HG03060 (cell line): ENCODE results near the gene LYSET.
"Not testable (repeated sequence)": the region's sequence is repeated elsewhere in the genome, so short reads cannot be mapped to it uniquely, and the experiment has no call there.

Experiments
- ATAC-seq: cut with Tn5 transposase; IDR thresholded peaks from one replicate; pipeline ENCODE4 v1.9.1; 2021; ENCODE audit warnings: low read depth, moderate number of reproducible peaks; ENCODE audit not compliant: unreplicated experiment

The LYSET gene

DNA sequence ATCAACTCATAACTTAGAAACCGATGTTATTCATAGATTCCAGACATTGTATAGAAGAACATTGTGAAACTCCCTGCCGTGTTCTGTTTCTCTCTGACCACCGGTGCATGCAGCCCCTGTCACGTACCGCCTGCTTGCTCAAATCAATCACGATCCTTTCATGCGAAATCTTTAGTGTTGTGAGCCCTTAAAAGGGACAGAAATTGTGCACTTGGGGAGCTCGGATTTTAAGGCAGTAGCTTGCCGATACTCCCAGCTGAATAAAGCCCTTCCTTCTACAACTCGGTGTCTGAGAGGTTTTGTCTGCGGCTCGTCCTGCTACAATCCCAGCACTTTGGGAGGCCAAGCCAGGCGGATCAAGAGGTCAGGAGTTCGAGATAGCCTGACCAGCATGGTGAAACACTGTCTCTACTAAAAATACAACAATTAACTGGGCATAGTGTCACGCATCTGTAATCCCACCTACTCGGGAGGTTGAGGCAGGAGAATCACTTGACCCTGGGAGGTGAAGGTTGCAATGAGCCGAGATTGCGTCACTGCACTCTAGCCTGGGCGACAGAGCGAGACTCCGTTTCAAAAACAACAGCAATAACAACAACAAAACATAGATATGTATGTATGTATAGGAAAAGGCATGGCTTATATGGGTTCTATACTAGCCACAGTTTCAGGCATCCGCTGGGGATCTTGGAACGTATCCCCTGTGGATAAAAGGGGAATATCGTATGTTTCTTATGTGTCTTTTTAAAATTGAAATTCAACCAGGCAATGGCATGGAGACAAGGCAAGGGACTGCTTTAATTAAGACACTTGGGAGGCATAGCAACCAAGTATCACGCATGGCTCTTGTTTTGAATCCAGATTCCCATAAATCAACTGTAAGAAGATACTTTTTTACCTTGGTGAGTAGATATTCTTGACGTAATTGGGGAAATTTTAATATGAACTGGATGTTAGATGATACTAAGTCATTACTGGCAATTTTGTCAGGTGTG is 19.5 kb upstream of the LYSET start:
- not testable (repeated sequence) for ATAC-seq

DNA sequence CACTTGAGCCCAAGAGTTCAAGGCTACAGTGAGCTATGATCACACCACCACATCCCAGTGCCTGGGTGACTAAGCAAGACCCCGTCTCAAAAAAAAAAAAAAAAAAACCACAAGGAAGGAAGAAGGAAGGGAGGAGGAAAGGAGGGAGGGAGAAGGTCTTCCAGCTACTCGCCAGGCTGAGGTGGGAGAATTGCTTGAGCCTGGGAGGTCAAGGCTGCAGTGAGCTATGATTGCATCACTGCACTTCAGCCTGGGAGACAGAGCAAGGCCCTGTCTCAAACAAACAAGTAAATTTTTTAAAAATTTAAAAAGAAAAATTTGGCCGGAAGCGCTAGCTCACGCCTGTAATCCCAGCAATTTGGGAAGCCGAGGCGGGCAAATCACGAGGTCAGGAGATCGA is 16.5 kb upstream of the LYSET start:
- ATAC-seq = not testable (repeated sequence)

DNA sequence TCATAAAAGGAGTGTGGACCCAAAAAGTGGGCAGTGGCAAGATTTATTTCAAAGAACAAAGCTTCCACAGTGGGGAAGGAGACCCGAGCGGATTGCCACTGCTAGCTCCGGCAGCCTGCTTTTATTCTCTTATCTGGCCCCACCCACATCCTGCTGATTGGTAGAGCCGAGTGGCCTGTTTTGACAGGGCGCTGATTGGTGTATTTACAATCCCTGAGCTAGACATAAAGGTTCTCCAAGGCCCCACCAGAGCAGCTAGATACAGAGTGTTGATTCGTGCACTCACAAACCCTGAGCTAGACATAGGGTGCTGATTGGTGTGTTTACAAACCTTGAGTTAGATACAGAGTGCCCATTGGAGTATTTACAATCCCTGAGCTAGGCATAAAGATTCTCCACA is 15.5 kb upstream of the LYSET start:
- not testable (repeated sequence) for ATAC-seq

DNA sequence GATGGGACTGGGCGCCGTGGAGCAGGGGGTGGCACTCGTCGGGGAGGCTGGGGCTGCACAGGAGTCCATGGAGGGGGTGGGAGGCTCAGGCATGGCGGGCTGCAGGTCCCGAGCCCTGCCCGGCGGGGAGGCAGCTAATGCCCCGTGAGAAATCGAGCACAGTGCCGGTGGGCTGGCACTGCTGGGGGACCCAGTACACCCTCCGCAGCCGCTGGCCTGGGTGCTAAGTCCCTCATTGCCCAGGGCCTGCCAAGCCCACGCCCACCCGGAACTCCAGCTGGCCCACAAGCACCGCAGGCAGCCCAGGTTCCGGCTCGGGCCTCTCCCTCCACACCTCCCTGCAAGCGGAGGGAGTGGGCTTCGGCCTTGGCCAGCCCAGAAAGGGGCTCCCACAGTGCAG is 15.0 kb upstream of the LYSET start:
- not testable (repeated sequence) for ATAC-seq

DNA sequence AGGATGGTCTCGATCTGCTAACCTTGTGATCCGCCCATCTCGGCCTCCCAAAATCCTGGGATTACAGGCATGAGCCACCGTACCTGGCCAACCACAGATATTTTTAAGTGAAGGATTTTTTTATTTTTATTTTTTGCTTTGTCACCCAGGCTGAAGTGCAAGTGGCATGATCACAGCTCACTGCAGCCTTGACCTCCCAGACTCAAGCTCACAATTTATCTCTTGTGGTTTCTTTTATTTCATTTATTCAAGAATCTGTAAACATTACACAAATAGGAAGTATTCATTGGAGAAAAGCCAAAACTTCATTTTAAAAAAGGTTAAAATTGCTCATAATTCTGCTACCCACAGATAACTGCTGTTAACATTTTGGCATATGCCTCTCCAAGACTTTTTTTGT is 13.7 kb upstream of the LYSET start:
- ATAC-seq = no peak

DNA sequence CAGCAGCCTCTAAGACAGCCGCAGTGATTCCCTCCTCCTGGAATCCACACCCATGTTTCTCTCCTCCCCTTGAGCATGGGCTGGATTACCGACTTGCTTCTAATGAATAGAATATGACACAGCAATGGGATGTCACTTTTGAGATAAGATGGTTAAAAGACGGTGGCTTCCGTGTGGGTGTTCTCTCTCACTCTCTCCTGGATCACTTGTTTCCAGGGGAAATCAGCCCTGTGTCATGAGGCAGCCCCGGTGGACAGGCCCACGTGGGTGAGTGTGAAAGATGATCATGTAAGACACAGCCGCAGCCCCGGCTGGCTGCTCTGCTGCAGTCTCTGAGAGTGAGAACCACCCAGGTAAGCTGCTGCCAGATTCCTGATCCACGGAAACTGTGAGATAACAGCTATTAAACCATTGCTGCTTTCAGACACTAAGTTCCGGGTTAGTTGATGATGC is 11.1 kb upstream of the LYSET start:
- ATAC-seq = no peak

DNA sequence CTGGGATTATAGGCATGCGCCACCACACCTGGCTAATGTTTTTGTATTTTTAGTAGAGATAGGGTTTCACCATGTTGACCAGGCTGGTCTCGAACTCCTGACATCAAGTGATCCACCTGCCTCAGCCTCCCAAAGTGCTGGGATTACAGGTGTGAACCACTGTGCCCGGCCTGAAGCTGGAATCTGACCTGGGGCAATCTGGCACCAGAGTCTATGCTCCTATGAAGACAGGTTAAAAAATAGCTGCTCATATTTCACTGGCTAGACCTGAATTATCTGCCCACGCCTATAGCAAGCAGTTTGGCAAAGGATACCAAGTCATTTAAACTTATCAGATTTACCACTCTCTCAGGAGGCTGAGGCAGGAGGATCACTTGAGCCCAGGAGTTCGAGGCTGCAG is 10.4 kb upstream of the LYSET start:
- ATAC-seq = not testable (repeated sequence)

DNA sequence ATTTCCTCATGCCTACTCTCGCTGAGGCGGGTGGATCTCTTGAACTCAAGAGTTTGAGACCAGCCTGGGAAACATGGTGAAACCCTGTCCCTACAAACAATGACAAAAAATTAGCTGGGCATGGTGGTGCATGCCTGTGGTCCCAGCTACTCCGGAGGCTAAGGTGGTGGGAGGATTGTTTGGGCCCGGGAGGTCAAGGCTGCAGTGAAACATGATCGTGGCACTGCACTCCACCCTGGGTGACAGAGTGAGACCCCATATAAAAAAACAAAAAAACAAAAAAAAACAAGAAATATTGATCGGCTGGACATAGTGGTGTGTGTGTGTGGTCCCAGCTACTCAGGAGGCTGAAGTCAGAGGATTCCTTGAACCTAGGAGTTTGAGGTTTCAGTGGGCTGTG is 9.6 kb upstream of the LYSET start:
- ATAC-seq = no peak

DNA sequence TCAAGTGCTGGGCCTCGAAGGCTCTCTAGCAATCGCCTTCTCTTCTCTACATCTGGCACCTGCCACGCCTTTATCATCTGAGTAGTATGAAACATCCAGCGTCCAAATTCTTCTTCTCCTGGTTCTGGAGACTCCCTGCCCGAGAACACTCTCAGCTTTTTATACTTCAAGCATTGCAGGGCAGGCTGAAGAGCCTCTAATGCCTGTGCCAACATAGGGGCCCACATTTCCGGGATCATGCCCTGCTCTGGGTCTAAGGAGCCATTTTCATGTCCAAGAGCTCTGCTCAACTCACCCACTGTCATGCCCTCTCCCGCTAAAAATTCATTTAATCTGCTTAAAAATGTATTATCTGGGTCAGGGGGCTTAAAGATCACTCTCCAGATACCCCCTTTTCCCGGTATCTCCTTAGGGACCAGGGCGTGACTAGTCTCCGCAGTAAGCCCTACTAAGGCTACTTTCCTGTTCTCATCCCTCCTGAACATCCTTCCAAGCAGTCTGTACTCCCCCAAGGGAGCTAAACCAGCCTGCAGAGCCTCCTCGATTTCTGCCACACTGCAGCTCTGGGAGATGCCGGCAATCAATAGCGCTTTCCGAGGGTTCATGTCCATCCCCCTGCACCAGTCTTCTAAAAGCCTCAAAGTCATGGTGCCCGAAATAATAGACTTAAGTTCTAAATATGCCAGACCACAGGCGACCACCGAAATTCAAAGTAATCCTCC is 1.4 kb upstream of the LYSET start:
- ATAC-seq = no peak

DNA sequence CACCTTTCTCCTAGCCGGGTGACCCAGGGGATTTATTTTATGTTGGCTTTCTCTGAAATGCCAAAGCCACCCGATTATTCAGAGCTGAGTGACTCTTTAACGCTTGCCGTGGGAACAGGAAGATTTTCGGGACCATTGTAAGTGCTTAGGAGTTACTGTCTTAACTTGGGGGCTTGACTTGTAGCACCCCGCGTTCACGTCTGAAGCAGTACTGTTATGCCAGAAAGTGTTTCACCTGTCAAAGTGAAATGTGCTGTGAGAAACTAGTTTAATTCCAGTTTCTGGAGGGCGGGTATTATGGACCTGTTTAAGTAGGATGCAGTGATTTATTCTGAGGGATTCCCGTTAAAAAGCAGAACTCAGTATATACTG is 218 bp downstream of the LYSET start:
- no peak for ATAC-seq

DNA sequence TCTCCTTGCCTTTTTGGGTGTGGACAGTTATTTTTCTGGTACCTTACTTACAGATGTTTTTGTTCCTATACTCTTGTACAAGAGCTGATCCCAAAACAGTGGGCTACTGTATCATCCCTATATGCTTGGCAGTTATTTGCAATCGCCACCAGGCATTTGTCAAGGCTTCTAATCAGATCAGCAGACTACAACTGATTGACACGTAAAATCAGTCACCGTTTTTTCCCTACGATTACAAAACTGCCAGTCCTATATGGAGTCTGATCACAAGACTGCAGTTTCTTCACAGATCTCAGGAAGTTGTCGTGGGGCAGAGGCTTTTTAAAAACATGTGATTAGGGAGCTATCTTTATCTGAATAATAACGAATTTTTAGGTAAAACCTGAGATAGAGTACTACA is 1.3 kb downstream of the LYSET start:
- no peak for ATAC-seq

DNA sequence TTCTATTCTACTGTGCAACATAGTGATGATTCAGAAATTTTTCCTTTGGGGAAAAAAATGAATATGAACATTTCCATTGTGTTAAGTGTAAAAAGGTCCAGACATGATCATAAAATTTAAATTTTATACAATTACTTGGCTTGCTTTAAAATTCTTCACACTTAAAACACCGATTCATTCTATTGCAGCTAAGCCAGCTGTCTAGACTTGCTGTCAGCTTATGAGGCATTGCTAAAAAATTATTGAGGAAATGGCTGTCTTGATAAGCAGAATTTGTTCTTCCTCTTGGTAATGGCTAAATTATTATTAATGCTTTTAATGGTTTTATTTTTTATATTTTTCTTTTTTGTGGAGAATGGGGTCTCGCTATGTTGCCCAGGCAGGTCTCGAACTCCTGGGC is 1.8 kb downstream of the LYSET start:
- ATAC-seq = no peak

DNA sequence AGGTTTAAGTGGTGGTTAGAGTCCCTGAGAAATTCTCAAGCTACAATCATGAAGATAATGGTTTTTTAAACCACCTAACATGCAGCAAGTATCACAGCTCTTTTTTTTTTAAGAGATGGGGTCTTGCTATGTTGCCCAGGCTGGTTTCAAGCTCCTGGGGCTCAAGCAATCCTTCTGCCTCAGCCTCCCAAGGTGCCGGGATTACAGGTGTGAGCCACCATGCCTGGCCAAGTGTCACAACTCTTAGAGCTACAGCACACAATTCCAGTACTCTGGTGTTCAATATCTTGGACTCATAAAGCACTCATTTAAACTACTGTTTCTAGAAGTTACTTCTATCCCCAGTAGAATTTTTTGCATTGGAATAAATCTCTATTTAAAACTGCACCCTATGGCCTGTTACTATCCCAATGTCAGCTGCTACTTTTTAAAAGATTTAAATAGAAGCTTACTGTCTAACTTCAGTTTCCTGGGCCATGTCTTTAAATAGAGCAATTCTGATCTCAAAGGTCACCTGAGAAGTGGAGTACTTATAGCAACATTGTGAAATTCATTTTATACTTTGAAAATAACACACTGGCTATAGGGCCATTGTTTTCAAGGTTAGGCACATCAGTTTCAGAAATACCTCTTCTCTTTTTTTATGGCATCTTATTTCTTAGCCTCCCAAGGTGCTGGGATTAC is 10.3 kb downstream of the LYSET start:
- no peak for ATAC-seq

DNA sequence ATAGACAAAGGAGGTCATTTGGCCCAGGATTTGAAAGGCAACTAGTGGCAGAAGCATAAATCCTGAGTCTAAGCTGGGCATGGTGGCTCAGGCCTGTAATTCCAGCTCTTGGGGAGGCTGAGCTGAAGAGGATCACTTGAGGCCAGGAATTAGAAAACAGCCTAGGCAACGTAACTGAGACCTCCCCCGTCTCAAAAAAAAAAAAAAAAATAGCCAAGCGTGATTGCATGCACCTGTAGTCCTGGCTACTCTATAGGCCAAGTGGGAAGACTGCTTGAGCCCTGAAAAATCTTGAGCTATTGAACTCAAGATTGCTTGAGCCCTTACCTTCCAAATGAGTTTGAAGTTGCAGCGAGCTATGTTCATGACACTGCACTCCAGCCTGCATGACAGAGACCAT is 13.9 kb downstream of the LYSET start:
- no peak for ATAC-seq

DNA sequence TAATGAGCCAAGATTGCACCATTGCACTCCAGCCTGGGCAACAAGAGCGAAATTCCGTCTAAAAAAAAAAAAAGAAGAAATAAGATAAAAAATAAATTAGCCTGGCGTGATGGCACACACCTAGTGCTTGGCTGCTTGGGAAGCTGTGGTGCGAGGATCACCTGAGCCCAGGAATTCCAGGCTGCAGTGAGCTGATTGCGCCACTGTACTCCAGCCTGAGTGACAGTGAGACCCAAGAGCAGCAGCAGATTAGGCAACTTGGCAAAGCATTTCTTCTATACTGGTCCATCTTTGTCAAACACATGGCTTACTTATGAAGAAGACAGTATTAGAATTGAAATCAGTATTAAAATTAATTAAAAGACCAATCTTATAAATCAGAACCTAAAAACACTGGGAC is 15.4 kb downstream of the LYSET start:
- no peak for ATAC-seq

DNA sequence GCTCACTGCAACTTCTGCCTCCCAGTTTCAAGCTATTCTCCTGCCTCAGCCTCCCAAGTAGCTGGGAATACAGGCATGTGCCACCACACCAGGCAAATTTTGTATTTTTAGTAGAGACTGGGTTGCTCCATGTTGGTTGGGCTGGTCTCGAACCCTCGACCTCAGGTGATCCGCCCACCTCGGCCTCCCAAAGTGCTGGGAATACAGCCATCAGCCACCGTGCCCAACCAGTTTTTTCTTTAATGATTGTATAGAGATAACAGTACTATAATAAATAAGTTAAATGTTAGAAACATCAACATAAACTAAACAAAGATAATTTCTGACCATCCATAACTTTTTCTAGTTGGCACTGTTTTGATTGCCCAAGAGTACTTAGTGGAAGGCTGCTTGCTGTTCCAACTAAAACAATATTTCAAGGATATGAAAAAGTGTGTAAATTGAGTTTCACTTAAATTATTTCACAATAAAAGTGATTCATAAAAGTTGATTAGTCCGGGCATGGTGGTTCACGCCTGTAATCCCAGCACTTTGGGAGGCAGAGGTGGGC is 16.1 kb downstream of the LYSET start:
- no peak for ATAC-seq

DNA sequence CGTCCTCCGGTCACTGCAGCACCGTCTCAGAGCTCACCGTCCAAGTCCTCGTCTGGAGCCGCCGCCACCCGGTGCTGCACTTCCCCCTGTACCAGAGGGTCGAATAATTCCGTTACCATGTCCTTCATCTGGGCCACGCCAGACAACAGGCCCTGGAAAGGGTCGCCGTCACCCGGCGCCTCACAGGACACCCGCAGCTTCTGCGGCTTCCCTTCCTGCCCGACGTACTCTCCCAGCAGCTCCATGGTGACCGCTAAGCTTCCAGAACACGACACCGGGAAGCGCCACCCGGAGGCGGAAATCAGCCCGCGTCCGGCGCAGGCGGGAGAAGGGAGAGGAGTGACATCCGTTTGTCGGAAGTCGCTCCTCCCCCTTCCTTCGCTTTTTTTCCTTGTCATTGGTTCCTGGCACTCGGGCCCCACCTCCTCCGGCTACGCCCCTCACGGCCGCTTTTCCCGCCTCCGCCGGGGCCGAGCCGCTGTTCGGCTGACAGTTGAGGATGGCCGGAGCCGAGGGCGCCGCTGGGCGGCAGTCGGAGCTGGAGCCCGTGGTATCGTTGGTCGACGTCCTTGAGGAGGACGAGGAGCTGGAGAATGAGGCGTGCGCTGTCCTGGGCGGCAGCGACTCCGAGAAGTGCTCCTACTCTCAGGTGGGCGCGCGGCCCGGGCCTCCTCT is 21.8 kb downstream of the LYSET start, which contains the start of the genes GON7 and UBR7:
Gene GON7, minus strand, starts transcription at position 273 of the 675 bp plus-strand sequence. Its CDS starts 28 bp downstream, at position 245.
Gene UBR7, plus strand, starts transcription at position 464 of the 675 bp plus-strand sequence. Its CDS starts 36 bp downstream, at position 500.
- peak; percentile 68 for ATAC-seq

DNA sequence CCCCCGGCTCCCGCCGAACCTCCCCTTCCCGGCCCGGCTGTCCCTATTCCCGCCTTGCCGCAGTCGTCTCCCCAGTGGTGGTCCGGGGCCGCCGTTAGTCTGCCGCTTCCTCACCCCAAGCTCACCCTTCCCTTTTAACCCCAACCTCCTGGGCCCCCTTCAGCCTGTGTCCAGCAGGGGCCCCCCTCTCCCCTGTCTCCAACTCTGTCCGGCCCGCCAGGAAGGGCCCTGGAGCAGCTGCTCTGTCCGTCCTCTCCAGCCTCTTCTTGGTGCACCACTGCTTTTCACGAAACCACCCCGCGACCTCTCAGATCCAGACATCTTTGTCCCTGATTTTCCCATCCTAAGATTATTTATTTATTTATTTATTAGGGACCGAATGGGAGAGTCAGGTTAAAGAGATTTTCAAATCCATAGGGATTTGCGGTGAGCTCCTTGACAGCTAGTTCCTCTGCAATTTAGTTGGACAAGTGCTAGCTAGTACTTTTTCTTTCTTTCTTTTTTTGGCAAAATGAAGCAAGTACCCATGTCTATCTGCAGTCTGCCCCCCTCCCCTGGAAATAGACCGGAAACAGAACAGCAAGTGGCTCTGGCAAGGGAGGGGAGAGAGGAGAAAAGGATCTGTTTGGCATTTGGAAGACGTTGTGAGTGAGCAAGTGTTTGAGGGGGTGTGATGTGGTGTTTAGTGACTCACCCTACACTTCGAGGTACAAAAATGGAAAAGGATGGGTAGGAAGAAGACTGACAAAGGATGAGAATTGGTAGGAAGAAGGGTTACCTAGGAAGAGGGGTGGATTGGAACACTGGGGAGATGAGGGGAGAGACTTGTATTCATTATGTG is 22.6 kb downstream of the LYSET start:
- ATAC-seq = no peak

DNA sequence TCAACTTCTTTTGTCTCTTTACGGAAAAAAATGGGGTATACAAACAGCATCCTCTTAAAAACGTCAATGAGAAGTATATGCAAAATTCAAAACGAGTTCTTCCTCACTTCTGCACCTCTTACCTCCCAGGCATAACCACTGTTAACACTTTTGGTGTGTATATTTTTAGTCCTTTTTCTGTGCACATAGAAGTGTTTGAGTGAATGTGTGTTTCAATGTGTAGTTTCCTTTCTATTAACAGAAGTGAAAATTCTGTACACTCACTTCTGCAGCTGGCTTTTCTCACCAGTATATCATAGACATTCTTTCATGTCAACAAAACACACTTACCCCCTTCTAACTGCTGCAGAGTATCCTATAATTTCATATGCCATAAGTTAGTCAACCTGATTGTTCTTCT is 27.3 kb downstream of the LYSET start:
- peak; percentile 80 for ATAC-seq
